HG03060 (cell line): Measurements from ENCODE around the gene TOGARAM2.

Experiments
- ATAC-seq: cut with Tn5 transposase; IDR thresholded peaks from one replicate; pipeline ENCODE4 v1.9.1; 2021; ENCODE audit warnings: low read depth, moderate number of reproducible peaks; ENCODE audit not compliant: unreplicated experiment

Gene TOGARAM2

DNA sequence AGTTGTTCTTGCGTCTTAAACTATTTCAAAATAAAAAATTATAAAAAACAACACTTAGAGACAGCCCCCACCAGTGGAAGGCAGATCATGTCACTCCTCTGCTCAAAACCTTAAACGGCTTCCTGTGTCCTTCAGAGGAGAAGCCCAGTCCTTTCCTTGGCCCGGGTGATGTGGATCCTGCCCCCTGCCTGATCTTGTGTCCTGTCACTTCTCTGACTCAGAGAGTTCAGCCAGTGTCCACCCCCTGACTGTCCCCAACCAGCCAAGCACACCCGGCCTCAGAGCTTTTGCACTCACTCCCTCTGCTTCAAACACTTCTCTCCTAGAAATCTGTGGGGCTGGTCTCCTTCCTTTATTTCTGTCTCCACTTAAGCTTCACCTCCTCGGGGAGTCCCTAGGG lies 35.4 kb downstream of the TOGARAM2 start:
- ATAC-seq, result no peak

DNA sequence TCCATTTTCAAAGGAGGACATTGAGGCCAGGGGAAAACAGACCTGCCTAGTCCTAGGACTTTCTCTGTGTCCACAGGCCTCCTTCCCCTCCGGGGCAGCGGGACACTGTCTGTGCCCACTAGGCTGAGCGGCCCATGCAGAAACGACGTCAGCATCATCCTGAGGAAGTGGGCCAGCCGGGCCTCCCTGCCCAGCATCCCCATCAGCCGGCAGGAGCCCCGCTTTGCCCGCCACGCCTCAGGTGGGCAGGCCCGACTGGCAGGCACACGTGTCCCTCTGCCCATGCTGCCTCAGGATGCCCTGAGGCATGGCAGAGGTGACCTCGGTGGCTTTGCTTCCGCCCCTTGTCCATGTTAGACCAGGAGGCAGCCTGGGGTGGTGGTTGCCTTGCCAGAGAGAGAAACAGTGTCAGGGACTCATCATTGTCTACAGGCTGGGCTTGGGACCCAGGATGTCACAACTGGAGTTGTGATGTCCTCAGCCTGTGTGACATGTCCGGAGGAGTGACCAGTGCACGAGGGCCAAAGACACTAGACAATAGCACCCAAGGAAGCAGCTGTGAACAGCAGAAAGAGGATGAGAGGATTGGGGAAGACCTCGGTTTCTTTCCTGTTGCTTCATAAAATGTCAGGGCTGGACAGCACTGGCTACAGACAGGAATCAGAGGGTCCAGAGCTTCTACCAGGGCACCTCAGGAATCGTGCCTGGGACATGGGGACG lies 36.8 kb downstream of the TOGARAM2 start:
- ATAC-seq, result no peak

DNA sequence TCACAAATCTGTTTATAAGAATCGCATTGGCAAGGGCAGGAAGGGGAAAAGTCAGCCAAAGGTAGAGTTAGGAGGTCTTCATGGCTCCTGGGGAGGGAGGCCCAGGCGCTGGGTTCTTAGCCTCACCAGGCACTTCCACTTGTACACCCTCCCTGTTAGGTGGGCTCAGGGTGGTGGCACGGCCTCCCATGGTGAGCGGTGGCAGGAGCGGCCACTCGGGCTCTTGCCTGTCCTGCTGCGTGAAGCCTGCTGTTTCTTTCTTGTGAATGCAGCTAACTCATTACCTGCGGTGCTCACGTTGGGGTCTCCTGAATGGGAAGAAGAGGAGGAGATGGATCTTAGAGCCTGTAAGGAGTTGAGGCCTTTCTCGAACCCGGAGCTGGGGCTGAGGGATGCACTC lies 40.8 kb downstream of the TOGARAM2 start:
- no peak for ATAC-seq

DNA sequence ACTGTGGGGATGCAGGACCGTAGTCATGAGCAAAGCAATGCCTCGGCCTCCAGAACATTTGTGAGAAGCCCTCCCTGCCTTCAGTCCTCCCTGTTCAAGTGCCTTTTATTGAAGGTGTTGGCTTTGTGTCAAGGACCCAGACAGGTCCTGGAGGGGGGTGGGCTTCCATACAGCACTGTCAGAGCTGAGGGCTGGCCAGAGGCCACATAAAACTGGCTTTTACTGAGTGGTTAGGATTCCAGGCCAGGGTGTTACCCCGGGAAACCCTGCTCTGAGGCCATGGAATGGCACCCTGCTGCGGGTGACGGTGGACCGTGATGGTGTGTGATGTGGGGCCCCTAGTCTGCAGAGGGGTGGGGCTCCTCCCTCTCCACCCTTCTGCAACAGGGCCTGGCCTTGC lies 41.6 kb downstream of the TOGARAM2 start:
- ATAC-seq, result no peak

- ATAC-seq, result no peak
These were observed 42.1 kb downstream of the TOGARAM2 start for GRCh38 chr2:29023188-29023587.

- no peak for ATAC-seq
These were observed 43.9 kb downstream of the TOGARAM2 start for GRCh38 chr2:29024882-29025430.

GRCh38 chr2:29025711-29026110 lies 44.6 kb downstream of the TOGARAM2 start:
- ATAC-seq, result no peak

- ATAC-seq, result no peak
These were observed 49.9 kb downstream of the TOGARAM2 start for GRCh38 chr2:29031046-29031445.

DNA sequence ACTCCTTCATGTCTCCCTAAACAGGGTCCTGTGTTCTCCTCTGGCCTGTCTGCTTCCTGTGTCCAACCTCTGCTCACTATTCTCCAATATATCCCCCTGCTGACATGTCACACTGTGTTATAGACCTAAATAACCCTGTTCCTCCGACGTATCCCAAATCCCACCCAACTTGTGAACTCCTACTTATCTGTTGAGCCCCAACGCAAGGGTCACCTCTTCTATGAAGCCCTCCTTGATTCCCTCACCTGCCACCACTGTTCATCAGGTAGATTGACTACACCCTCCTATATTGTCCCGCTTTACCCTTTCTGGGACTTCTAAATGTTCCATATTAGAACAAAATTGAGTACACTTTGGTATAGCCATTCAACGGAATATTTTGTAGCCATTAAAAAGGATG lies 51.1 kb downstream of the TOGARAM2 start:
- no peak for ATAC-seq

- ATAC-seq, result no peak
These were observed 52.1 kb downstream of the TOGARAM2 start for GRCh38 chr2:29033172-29033571.

DNA sequence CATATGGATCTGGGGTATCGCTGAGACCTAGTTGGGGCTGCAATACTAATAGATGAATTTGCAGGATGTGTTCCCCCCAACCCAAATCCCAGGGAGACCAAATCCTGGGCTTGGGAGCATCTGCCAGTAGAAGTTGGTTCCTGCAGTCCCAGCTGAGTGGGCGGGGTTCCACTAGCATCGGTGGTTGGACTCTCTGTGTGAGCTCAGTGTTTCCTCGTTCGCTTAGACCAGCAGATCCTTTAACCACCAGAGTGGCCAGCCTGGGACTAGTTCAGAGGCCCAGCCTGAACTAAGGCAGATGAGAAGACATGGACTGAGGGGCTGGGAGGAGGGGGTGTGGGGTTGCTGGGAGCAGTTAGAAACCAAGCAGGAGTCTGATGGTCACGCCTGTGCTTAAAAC lies 52.6 kb downstream of the TOGARAM2 start:
- ATAC-seq, result no peak

GRCh38 chr2:29035016-29035745 lies 54.1 kb downstream of the TOGARAM2 start:
- no peak for ATAC-seq

DNA sequence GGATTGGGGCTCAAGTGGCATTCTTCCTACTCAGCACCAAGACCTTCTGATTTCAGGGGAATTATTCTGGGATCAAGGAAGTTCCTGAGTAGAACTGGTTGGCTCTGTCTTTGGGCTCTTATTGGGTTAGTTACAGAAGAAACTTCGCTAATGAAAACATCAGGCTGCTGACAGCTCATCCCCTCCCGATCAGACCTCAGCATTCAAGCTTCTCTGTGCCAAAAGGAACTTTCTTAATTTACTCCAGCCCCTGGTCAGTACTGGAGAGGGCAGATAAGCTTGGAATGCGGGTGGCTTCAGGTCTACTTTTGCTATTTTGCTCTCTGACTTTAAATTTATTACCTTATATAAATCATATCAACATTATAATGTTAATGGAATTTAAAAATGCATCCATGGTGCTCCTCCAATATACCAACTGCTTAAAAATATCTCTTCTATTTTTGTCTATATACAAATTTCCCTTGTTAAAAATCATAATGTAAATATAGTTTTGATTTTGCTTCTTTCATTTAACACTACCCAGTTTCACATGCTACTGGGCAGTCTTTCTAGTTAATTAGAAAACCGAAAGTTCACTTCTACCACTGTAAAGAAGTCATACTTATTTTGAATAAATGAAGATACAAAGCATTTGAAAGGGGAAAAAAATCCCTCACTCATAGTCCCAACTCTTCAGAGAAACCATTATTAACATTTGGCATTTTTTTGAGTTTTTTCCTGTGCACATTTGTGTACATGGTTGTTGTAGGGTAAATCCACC lies 58.8 kb downstream of the TOGARAM2 start:
- ATAC-seq, result no peak

GRCh38 chr2:29040552-29040951 lies 59.5 kb downstream of the TOGARAM2 start:
- ATAC-seq, result no peak

DNA sequence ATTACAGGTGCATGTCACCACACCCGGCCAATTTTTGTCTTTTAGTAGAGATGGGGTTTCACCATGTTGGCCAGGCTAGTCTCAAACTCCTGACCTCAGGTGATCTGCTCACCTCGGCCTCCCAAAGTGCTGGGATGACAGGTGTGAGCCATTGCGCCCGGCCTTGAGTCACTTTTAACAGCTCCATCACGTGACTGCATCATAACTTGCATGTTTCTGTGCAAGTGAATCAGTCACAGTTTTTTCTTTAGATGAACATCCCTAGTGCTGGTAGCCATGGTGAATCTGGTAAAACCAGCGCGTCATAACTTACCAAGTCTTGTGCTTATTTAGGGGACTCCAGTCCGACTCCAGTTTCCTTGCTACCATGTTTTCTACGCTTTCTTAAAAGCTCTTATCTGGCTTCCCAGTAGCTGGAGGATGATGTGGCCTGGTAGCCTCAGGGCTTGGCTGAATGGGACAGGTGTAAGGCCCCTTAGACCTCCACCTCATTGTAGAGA lies 60.1 kb downstream of the TOGARAM2 start:
- no peak for ATAC-seq

- no peak for ATAC-seq
These were observed 61.5 kb downstream of the TOGARAM2 start for GRCh38 chr2:29042561-29043075.

- ATAC-seq, result no peak
These were observed 63.4 kb downstream of the TOGARAM2 start for GRCh38 chr2:29044459-29044858.

- no peak for ATAC-seq
These were observed 65.2 kb downstream of the TOGARAM2 start for GRCh38 chr2:29046321-29046720.

GRCh38 chr2:29047083-29047845 lies 66.2 kb downstream of the TOGARAM2 start:
- no peak for ATAC-seq

GRCh38 chr2:29050591-29050990 lies 69.5 kb downstream of the TOGARAM2 start:
- ATAC-seq, result no peak
